H9 (cell line): Measurements from ENCODE around the gene CCDC57. TPM values are rescaled to one million over a fixed set of nuclear protein-coding genes. Genes with fewer than 3 reads are reported as not detected.

ENCODE experiments used
- DNase-seq: peaks from one replicate; pipeline ENCODE4 v3.0.0-alpha.2; 2017
- H2AFZ ChIP-seq: one replicate; pipeline ENCODE4 v1.6.1; 2013; ENCODE audit warnings: mild to moderate bottlenecking, low read length, control low read depth, moderate library complexity
- H2AK5ac ChIP-seq: 2 replicates; pipeline ENCODE4 v1.6.1; 2013; ENCODE audit warnings: low read length, control low read depth, mixed read lengths; ENCODE audit not compliant: insufficient read length
- H2BK120ac ChIP-seq: one replicate; pipeline ENCODE4 v1.6.1; 2013; ENCODE audit warnings: low read depth, mild to moderate bottlenecking, low read length, control low read depth, inconsistent platforms; ENCODE audit not compliant: poor library complexity, severe bottlenecking
- H2BK12ac ChIP-seq: 2 replicates; pipeline ENCODE4 v1.6.1; 2013; ENCODE audit warnings: low read length, control low read depth, mixed read lengths, low read depth; ENCODE audit not compliant: insufficient read length
- H2BK15ac ChIP-seq: 2 replicates; pipeline ENCODE4 v1.6.1; 2013; ENCODE audit warnings: low read depth, low read length, control low read depth
- H2BK20ac ChIP-seq: one replicate; pipeline ENCODE4 v1.6.1; 2013; ENCODE audit warnings: low read depth, mild to moderate bottlenecking, low read length, control low read depth, inconsistent platforms; ENCODE audit not compliant: poor library complexity, severe bottlenecking
- H2BK5ac ChIP-seq: 2 replicates; pipeline ENCODE4 v1.6.1; 2013; ENCODE audit warnings: low read length, control low read depth, mixed read lengths; ENCODE audit not compliant: insufficient read length
- H3K14ac ChIP-seq: 2 replicates; pipeline ENCODE4 v1.6.1; 2013; ENCODE audit warnings: low read length, control low read depth; ENCODE audit not compliant: insufficient read depth
- H3K18ac ChIP-seq: 2 replicates; pipeline ENCODE4 v1.6.1; 2013; ENCODE audit warnings: low read depth, mild to moderate bottlenecking, mixed read lengths, low read length, control low read depth; ENCODE audit not compliant: insufficient read length
- H3K23ac ChIP-seq: 2 replicates; pipeline ENCODE4 v1.6.1; 2013; ENCODE audit warnings: low read length, control low read depth, mixed read lengths, low read depth; ENCODE audit not compliant: insufficient read length
- H3K23me2 ChIP-seq: 2 replicates; pipeline ENCODE4 v1.6.1; 2013; ENCODE audit warnings: low read depth, mild to moderate bottlenecking, mixed read lengths, low read length, control low read depth; ENCODE audit not compliant: insufficient read length, poor library complexity, severe bottlenecking
- H3K27ac ChIP-seq: 2 replicates; pipeline ENCODE4 v1.5.1; 2013; ENCODE audit warnings: low read length, control low read depth, mixed read lengths, low read depth; ENCODE audit not compliant: insufficient read length
- H3K27me3 ChIP-seq: 2 replicates; pipeline ENCODE4 v1.6.1; 2013; ENCODE audit warnings: low read length, control low read depth, inconsistent platforms; ENCODE audit not compliant: insufficient read depth
- H3K4ac ChIP-seq: 2 replicates; pipeline ENCODE4 v1.6.1; 2013; ENCODE audit warnings: low read depth, mild to moderate bottlenecking, control low read depth, inconsistent platforms, low read length, moderate library complexity
- H3K4me1 ChIP-seq: 2 replicates; pipeline ENCODE4 v1.6.1; 2013; ENCODE audit warnings: low read length, control low read depth, inconsistent platforms; ENCODE audit not compliant: insufficient read depth
- H3K4me2 ChIP-seq: 2 replicates; pipeline ENCODE4 v1.6.1; 2013; ENCODE audit warnings: low read length, control low read depth, mixed read lengths; ENCODE audit not compliant: insufficient read length, insufficient read depth
- H3K56ac ChIP-seq: 2 replicates; pipeline ENCODE4 v1.6.1; 2013; ENCODE audit warnings: low read depth, mild to moderate bottlenecking, mixed read lengths, low read length, control low read depth; ENCODE audit not compliant: insufficient read length
- H3K79me1 ChIP-seq: 2 replicates; pipeline ENCODE4 v1.6.1; 2013; ENCODE audit warnings: low read depth, mild to moderate bottlenecking, moderate library complexity, low read length, control low read depth, inconsistent platforms; ENCODE audit not compliant: insufficient read depth, poor library complexity, severe bottlenecking
- H3K79me2 ChIP-seq: 2 replicates; pipeline ENCODE4 v1.6.1; 2013; ENCODE audit warnings: low read length, control low read depth, inconsistent platforms; ENCODE audit not compliant: insufficient read depth
- H3K9ac ChIP-seq: 2 replicates; pipeline ENCODE4 v1.6.1; 2013; ENCODE audit warnings: low read length, control low read depth, mixed read lengths; ENCODE audit not compliant: insufficient read length; ENCODE audit errors: extremely low read depth
- H3K9me3 ChIP-seq: one replicate; pipeline ENCODE4 v1.6.1; 2013; ENCODE audit warnings: low read depth, low read length, inconsistent platforms; ENCODE audit not compliant: control insufficient read depth
- H3T11ph ChIP-seq: one replicate; pipeline ENCODE4 v1.6.1; 2013; ENCODE audit warnings: mild to moderate bottlenecking, low read length, control low read depth, inconsistent platforms
- H4K20me1 ChIP-seq: one replicate; pipeline ENCODE4 v1.6.1; 2013; ENCODE audit not compliant: control insufficient read depth, insufficient read length, insufficient read depth
- H4K5ac ChIP-seq: 2 replicates; pipeline ENCODE4 v1.6.1; 2013; ENCODE audit warnings: low read depth, mild to moderate bottlenecking, mixed read lengths, low read length, control low read depth; ENCODE audit not compliant: insufficient read length
- H4K8ac ChIP-seq: replicated peaks from 2 replicates; pipeline ENCODE4 v1.6.1; 2013; ENCODE audit warnings: low read length, control low read depth, mixed read lengths, low read depth; ENCODE audit not compliant: insufficient read length
- H4K91ac ChIP-seq: 2 replicates; pipeline ENCODE4 v1.6.1; 2013; ENCODE audit warnings: low read depth, mild to moderate bottlenecking, moderate library complexity, mixed read lengths, low read length, control low read depth; ENCODE audit not compliant: insufficient read length
- H3K27ac Mint-ChIP-seq, 3 experiments: 2 replicates in 2 of 3; 3 replicates in 1 of 3; pipeline ENCODE4 v1.8.0; 2020 to 2021; ENCODE audit warnings: mixed read lengths in 3 of 3, mild to moderate bottlenecking in 1 of 3, moderate library complexity in 1 of 3
- H3K27me3 Mint-ChIP-seq: 2 replicates; pipeline ENCODE4 v1.8.0; 2021; ENCODE audit warnings: low read depth, mild to moderate bottlenecking, moderate library complexity, mixed read lengths
- H3K36me3 Mint-ChIP-seq, 3 experiments: 2 replicates in 2 of 3; 3 replicates in 1 of 3; pipeline ENCODE4 v1.8.0; 2020 to 2021; ENCODE audit warnings: low read depth in 3 of 3, mixed read lengths in 3 of 3; ENCODE audit not compliant: insufficient read depth in 1 of 3
- H3K4me1 Mint-ChIP-seq, 2 experiments: 2 replicates each; pipeline ENCODE4 v1.8.0; 2020; ENCODE audit warnings: mixed read lengths in 2 of 2
- H3K4me3 Mint-ChIP-seq, 2 experiments: 2 replicates in 1 of 2; 3 replicates in 1 of 2; pipeline ENCODE4 v1.8.0; 2020 to 2021; ENCODE audit warnings: mild to moderate bottlenecking in 2 of 2, mixed read lengths in 2 of 2, moderate library complexity in 1 of 2
- H3K9me3 Mint-ChIP-seq, 2 experiments: 2 replicates in 1 of 2; 3 replicates in 1 of 2; pipeline ENCODE4 v1.8.0; 2020; ENCODE audit warnings: mild to moderate bottlenecking in 2 of 2, mixed read lengths in 2 of 2, moderate library complexity in 1 of 2
- CTCF ChIP-seq: fragments of 200-600 bp; sonication (generic); conservative IDR thresholded peaks from 3 replicates; pipeline ENCODE4 v1.8.0; 2021; ENCODE audit warnings: antibody characterized with exemption, mild to moderate bottlenecking
- WGBS: extraction: QIAGEN DNeasy Blood & Tissue Kit; methylation state at CpG from one replicate; pipeline ENCODE4 v1.1.7; 2013; ENCODE audit warnings: missing lambda C conversion rate, low lambda C conversion rate, mixed read lengths; ENCODE audit not compliant: insufficient read length; ENCODE audit errors: extremely low coverage; 5-methylcytosine and 5-hydroxymethylcytosine counted together
- total RNA-seq: library from RNA; stranded (reverse); gene quantifications from 2 replicates; pipeline ENCODE4 v1.2.1, GENCODE V29; 2021

Gene CCDC57
- total RNA-seq, 1 experiment from 2014 or later, result 11.0 TPM

DNA sequence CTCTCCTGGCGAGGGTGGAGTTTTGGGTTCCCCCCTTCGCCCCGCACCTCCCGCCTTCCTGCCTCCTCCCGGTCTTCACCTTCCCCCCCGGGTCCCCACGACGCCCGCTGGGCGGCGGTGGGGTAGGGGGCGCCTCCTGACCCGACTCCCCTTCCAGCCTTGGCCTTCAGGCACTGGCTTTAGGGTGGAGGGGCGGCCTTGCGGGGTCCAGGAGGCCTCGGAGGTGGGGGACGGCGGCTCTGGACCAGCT lies 18.6 kb upstream of the CCDC57 start:
- Histone ChIP-seq H3K4ac (no peak overlapping the region), H4K91ac (no peak overlapping the region), H2BK5ac (no peak overlapping the region), H3K56ac (no peak overlapping the region), H3K79me2 (no peaks in the 10 kb centered on the region), H3K4me1 (no peaks in the 10 kb centered on the region), H3K79me1 (no peaks in the 10 kb centered on the region), H4K5ac (no peak overlapping the region), H2BK15ac (no peak overlapping the region), H2BK20ac (no peak overlapping the region), H2BK120ac (no peak overlapping the region), H3K23ac (no peak overlapping the region), H3K9me3 (no peaks in the 10 kb centered on the region), H3K4me2 (peak overlapping the region; percentile 5), H3K27ac (no peak overlapping the region), H3K23me2 (peaks cover 11% of the 10 kb centered on the region), H3K14ac (no peak overlapping the region), H3K18ac (no peak overlapping the region), H2BK12ac (no peak overlapping the region), H4K8ac (no peak overlapping the region), H2AFZ (no peak overlapping the region), H3K9ac (no peak overlapping the region), H3K27me3 (peaks cover 22% of the 10 kb centered on the region; the same call in 1 of the 2 replicates), H3T11ph (no peak overlapping the region), H2AK5ac (no peak overlapping the region), H4K20me1 (no peaks in the 10 kb centered on the region)
- DNase-seq, result no peak
- Mint-ChIP-seq H3K4me1 (peaks cover 4 to 14% of the 10 kb centered on the region in 2 experiments), H3K9me3 (no peaks in the 10 kb centered on the region), H3K27ac (no peak overlapping the region), H3K27me3 (peaks cover 43% of the 10 kb centered on the region), H3K36me3 (no peaks in the 10 kb centered on the region), H3K4me3 (no peak overlapping the region; a peak in 1 of 5 replicates)
- no CpG with 5 or more reads among the region's 18 CpGs for WGBS
- TF ChIP-seq CTCF, result no peak
